ENCODE data around the gene SNRNP200.

Gene SNRNP200

GRCh38 chr2:96260387-96261260 lies 44.7 kb downstream of the SNRNP200 start (continued):
- TF ChIP-seq ZNF148 (tag by site-specific recombination; IDR thresholded peaks at IDR 0.05; ENCODE audit: borderline replicate concordance), result no peak
- no peak for TF ChIP-seq ZNF580 (tag by site-specific recombination; IDR thresholded peaks at IDR 0.05)
- no peak for TF ChIP-seq PRDM4 (tag by site-specific recombination; IDR thresholded peaks at IDR 0.05)
- TF ChIP-seq MEIS1 (CRISPR knock-in tag; IDR thresholded peaks at IDR 0.05; ENCODE audit: borderline replicate concordance), result no peak
- peak; percentile 14; the same call in 1 of the 2 replicates for TF ChIP-seq EGR2 (tag by site-specific recombination; IDR thresholded peaks at IDR 0.05; ENCODE audit: low read depth)
- no peak for TF ChIP-seq ZNF112 (tag by site-specific recombination; IDR thresholded peaks at IDR 0.05)
- TF ChIP-seq, protein P1, sequence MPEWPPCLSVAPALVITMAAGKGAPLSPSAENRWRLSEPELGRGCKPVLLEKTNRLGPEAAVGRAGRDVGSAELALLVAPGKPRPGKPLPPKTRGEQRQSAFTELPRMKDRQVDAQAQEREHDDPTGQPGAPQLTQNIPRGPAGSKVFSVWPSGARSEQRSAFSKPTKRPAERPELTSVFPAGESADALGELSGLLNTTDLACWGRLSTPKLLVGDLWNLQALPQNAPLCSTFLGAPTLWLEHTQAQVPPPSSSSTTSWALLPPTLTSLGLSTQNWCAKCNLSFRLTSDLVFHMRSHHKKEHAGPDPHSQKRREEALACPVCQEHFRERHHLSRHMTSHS (tag by site-specific recombination; IDR thresholded peaks at IDR 0.05), result no peak
- TF ChIP-seq ZNF707 (tag by site-specific recombination; IDR thresholded peaks at IDR 0.05), result no peak
- TF ChIP-seq ZNF19 (tag by site-specific recombination; IDR thresholded peaks at IDR 0.05; ENCODE audit: low read depth), result no peak
- peak; percentile 75 for TF ChIP-seq ZNF366 (tag by site-specific recombination; conservative IDR thresholded peaks at IDR 0.05)
- TF ChIP-seq ZNF626 (tag by site-specific recombination; IDR thresholded peaks at IDR 0.05), result no peak
- peak; percentile 85 for TF ChIP-seq ZNF600 (tag by site-specific recombination; IDR thresholded peaks at IDR 0.05)
- no peak for TF ChIP-seq ZNF175 (tag by site-specific recombination; IDR thresholded peaks at IDR 0.05)
- no peak for TF ChIP-seq ZNF692 (tag by site-specific recombination; IDR thresholded peaks at IDR 0.05)
- TF ChIP-seq ZNF324 (tag by site-specific recombination; IDR thresholded peaks at IDR 0.05), result no peak

DNA sequence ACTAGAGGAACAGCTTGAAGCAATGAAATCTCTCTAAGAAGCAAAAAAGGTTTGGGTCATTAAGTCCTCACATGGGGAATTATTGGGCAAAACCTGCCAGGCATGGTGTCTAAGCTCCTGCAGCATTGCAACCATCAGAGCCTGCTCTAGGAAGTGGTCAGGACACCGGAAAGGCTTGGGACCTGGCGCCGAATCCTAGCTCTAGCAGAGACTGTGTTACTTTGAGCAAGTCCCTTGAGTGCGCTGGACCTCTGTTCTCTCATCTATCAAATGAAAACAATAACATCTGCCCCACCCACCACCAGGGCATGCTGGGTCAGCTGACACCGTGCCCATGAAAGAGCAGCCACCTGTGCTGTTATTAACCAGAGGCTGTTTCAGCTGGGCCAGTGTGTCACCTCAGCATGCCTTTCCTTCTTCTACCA lies 45.8 kb downstream of the SNRNP200 start:
- CTCF ChIA-PET, result interaction anchor here (0.9 to 2.2 kb wide), 9 partner anchors 9 to 275 kb away, joined by 3 to 8 read pairs (median 4); partner anchors contain the start of gene STARD7
- Histone ChIP-seq H3K4me1 (ENCODE audit: control insufficient read depth, insufficient read depth, low read length) (peaks cover 17% of the 10 kb centered on the region), H3K27ac (ENCODE audit: extremely low read depth, low read depth, low read length) (0 out of 2 replicates have a peak overlapping the region, but pooled peaks have one; percentile 25), H3K36me3 (ENCODE audit: control insufficient read depth in 2 of 2, insufficient read depth in 1 of 2, low read length in 2 of 2) (peaks cover 4 to 61% of the 10 kb centered on the region in 2 experiments; a peak in 2 of 3 replicates), H3K9me3 (ENCODE audit: control insufficient read depth, insufficient read depth, low read depth, low read length) (no peaks in the 10 kb centered on the region), H3K4me3 (ENCODE audit: low read depth, low read length) (no peak overlapping the region)
- POLR2A ChIA-PET, result interaction anchor here (4.6 kb wide), 1 partner anchor 51 kb away, joined by 23 read pairs; the partner anchor contains the start of gene STARD7
- TF ChIP-seq ZNF792 (tag by site-specific recombination; IDR thresholded peaks at IDR 0.05), result no peak
- TF ChIP-seq ZNF423 (tag by site-specific recombination; IDR thresholded peaks at IDR 0.05), result no peak
- TF ChIP-seq, protein P2, sequence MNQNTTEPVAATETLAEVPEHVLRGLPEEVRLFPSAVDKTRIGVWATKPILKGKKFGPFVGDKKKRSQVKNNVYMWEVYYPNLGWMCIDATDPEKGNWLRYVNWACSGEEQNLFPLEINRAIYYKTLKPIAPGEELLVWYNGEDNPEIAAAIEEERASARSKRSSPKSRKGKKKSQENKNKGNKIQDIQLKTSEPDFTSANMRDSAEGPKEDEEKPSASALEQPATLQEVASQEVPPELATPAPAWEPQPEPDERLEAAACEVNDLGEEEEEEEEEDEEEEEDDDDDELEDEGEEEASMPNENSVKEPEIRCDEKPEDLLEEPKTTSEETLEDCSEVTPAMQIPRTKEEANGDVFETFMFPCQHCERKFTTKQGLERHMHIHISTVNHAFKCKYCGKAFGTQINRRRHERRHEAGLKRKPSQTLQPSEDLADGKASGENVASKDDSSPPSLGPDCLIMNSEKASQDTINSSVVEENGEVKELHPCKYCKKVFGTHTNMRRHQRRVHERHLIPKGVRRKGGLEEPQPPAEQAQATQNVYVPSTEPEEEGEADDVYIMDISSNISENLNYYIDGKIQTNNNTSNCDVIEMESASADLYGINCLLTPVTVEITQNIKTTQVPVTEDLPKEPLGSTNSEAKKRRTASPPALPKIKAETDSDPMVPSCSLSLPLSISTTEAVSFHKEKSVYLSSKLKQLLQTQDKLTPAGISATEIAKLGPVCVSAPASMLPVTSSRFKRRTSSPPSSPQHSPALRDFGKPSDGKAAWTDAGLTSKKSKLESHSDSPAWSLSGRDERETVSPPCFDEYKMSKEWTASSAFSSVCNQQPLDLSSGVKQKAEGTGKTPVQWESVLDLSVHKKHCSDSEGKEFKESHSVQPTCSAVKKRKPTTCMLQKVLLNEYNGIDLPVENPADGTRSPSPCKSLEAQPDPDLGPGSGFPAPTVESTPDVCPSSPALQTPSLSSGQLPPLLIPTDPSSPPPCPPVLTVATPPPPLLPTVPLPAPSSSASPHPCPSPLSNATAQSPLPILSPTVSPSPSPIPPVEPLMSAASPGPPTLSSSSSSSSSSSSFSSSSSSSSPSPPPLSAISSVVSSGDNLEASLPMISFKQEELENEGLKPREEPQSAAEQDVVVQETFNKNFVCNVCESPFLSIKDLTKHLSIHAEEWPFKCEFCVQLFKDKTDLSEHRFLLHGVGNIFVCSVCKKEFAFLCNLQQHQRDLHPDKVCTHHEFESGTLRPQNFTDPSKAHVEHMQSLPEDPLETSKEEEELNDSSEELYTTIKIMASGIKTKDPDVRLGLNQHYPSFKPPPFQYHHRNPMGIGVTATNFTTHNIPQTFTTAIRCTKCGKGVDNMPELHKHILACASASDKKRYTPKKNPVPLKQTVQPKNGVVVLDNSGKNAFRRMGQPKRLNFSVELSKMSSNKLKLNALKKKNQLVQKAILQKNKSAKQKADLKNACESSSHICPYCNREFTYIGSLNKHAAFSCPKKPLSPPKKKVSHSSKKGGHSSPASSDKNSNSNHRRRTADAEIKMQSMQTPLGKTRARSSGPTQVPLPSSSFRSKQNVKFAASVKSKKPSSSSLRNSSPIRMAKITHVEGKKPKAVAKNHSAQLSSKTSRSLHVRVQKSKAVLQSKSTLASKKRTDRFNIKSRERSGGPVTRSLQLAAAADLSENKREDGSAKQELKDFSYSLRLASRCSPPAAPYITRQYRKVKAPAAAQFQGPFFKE (tag by site-specific recombination; IDR thresholded peaks at IDR 0.05; ENCODE audit: borderline replicate concordance), result no peak
- no peak for TF ChIP-seq ZNF621 (tag by site-specific recombination; IDR thresholded peaks at IDR 0.05)
- no peak for TF ChIP-seq ZNF223 (tag by site-specific recombination; IDR thresholded peaks at IDR 0.05)
- TF ChIP-seq ZNF184 (tag by site-specific recombination; IDR thresholded peaks at IDR 0.05), result no peak
- no peak for TF ChIP-seq ZNF76 (tag by site-specific recombination; IDR thresholded peaks at IDR 0.05; ENCODE audit: borderline replicate concordance, low read depth)
